Bladder microvascular endothelial cell (primary cell): ENCODE data around the gene GPR132. TPM values are rescaled to one million over a fixed set of nuclear protein-coding genes. Genes with fewer than 3 reads are reported as not detected.

Source experiments
- total RNA-seq: library from RNA; depleted of rRNA; stranded (reverse); fragments of >200 nt; gene quantifications from 2 replicates; pipeline ENCODE4 v1.2.3, GENCODE V29; 2014

The GPR132 gene
- total RNA-seq: under 0.01 TPM in 2 replicates

GRCh38 chr14:105065280-105066228, at the start of gene GPR132:
Gene GPR132 (minus strand): TSS chr14:105065430. CDS start chr14:105055420, 10,010 bp downstream.

GRCh38 chr14:105020815-105021655, 44.2 kb downstream of the GPR132 start, which contains the start of gene CDCA4:
Gene CDCA4 (minus strand): TSS chr14:105021083. CDS start chr14:105011929, 9,154 bp downstream.

Other genes with a start within 250 kb of the GPR132 start
- 7.3 and 11.8 TPM in 2 replicates for gene CEP170B, start 200.2 kb downstream of the GPR132 start, total RNA-seq
- not detected in 2 replicates for gene PLD4, start 140.6 kb downstream of the GPR132 start, total RNA-seq
- gene AHNAK2, start 87.1 kb downstream of the GPR132 start, total RNA-seq: 23.2 and 35.3 TPM in 2 replicates
- 3.2 and 3.3 TPM in 2 replicates for gene CLBA1, start 79.6 kb downstream of the GPR132 start, total RNA-seq
- 31.0 and 38.5 TPM in 2 replicates for gene CDCA4, start 44.3 kb downstream of the GPR132 start, total RNA-seq
- gene JAG2, start 103.3 kb upstream of the GPR132 start, total RNA-seq: 65.9 and 197 TPM in 2 replicates
- gene NUDT14, start 115.9 kb upstream of the GPR132 start, total RNA-seq: 61.8 and 63.4 TPM in 2 replicates
- gene BTBD6, start 183.1 kb upstream of the GPR132 start, total RNA-seq: 51.5 and 56.8 TPM in 2 replicates
- gene BRF1, start 235.6 kb upstream of the GPR132 start, total RNA-seq: 31.1 and 51.7 TPM in 2 replicates
- gene PACS2, start 249.3 kb upstream of the GPR132 start, total RNA-seq: 37.9 and 78.4 TPM in 2 replicates